ENCODE measurements around the gene NUDCD3.

Gene NUDCD3

GRCh38 chr7:44336491-44336890 is 154.0 kb downstream of the NUDCD3 start:
- H3K9me3 ChIP-seq (ENCODE audit: low read depth, low read length) = no peaks in the 10 kb centered on the region
- DNase-seq (ENCODE audit: low read depth, low spot score) = no peak
- no peak overlapping the region for H3K4me3 ChIP-seq
- H3K9ac ChIP-seq (ENCODE audit: insufficient read length) = no peak overlapping the region
- H3K27ac ChIP-seq = no peak overlapping the region
- TF ChIP-seq EZH2 (IDR thresholded peaks at IDR 0.05) = no peak
- no peak for TF ChIP-seq FOXP2 (optimal IDR thresholded peaks at IDR 0.05; ENCODE audit: control extremely low read depth, extremely low read length, insufficient read depth)
- TF ChIP-seq POLR2AphosphoS5 (IDR thresholded peaks at IDR 0.05; ENCODE audit: borderline replicate concordance, low read depth, low read length) = no peak
- no peaks in the 10 kb centered on the region for H3K36me3 ChIP-seq (ENCODE audit: insufficient read depth, low read length)

- Histone ChIP-seq H3K4me3 (no peak overlapping the region), H3K36me3 (ENCODE audit: insufficient read depth, low read length) (no peaks in the 10 kb centered on the region), H3K27ac (no peak overlapping the region), H3K9me3 (ENCODE audit: low read depth, low read length) (no peaks in the 10 kb centered on the region), H3K9ac (ENCODE audit: insufficient read length) (no peak overlapping the region)
- TF ChIP-seq FOXP2 (optimal IDR thresholded peaks at IDR 0.05; ENCODE audit: control extremely low read depth, extremely low read length, insufficient read depth) (no peak), EZH2 (IDR thresholded peaks at IDR 0.05) (no peak), POLR2AphosphoS5 (IDR thresholded peaks at IDR 0.05; ENCODE audit: borderline replicate concordance, low read depth, low read length) (no peak)
- DNase-seq (ENCODE audit: low read depth, low spot score) = no peak
Measured at GRCh38 chr7:44335184-44335583, 155.3 kb downstream of the NUDCD3 start.

- Histone ChIP-seq H3K4me3 (peak overlapping the region; percentile 68), H3K27ac (peak overlapping the region; percentile 89), H3K9me3 (ENCODE audit: low read depth, low read length) (no peaks in the 10 kb centered on the region), H3K36me3 (ENCODE audit: insufficient read depth, low read length) (no peaks in the 10 kb centered on the region), H3K9ac (ENCODE audit: insufficient read length) (no peak overlapping the region)
- DNase-seq (ENCODE audit: low read depth, low spot score) = no peak
- TF ChIP-seq FOXP2 (optimal IDR thresholded peaks at IDR 0.05; ENCODE audit: control extremely low read depth, extremely low read length, insufficient read depth) = no peak
Measured at GRCh38 chr7:44334734-44335097, 155.7 kb downstream of the NUDCD3 start.

- Histone ChIP-seq H3K27ac (peak overlapping the region; percentile 89), H3K4me3 (peak overlapping the region; percentile 68), H3K9me3 (ENCODE audit: low read depth, low read length) (no peaks in the 10 kb centered on the region), H3K9ac (ENCODE audit: insufficient read length) (no peak overlapping the region), H3K36me3 (ENCODE audit: insufficient read depth, low read length) (no peaks in the 10 kb centered on the region)
- DNase-seq (ENCODE audit: low read depth, low spot score) = peak; percentile 76
- TF ChIP-seq POLR2AphosphoS5 (IDR thresholded peaks at IDR 0.05; ENCODE audit: borderline replicate concordance, low read depth, low read length) (0 out of 2 replicates have a peak, but pooled peaks have one; percentile 29), EZH2 (IDR thresholded peaks at IDR 0.05) (no peak)
Measured at GRCh38 chr7:44333911-44334733, 156.3 kb downstream of the NUDCD3 start.

GRCh38 chr7:44331682-44332081 is 158.8 kb downstream of the NUDCD3 start:
- H3K36me3 ChIP-seq (ENCODE audit: insufficient read depth, low read length) = no peaks in the 10 kb centered on the region
- TF ChIP-seq EZH2 (IDR thresholded peaks at IDR 0.05) (no peak), FOXP2 (optimal IDR thresholded peaks at IDR 0.05; ENCODE audit: control extremely low read depth, extremely low read length, insufficient read depth) (no peak), POLR2AphosphoS5 (IDR thresholded peaks at IDR 0.05; ENCODE audit: borderline replicate concordance, low read depth, low read length) (no peak)
- no peaks in the 10 kb centered on the region for H3K9me3 ChIP-seq (ENCODE audit: low read depth, low read length)
- H3K27ac ChIP-seq = no peak overlapping the region
- no peak overlapping the region for H3K4me3 ChIP-seq
- no peak for DNase-seq (ENCODE audit: low read depth, low spot score)
- no peak overlapping the region for H3K9ac ChIP-seq (ENCODE audit: insufficient read length)

- Histone ChIP-seq H3K9ac (ENCODE audit: insufficient read length) (no peak overlapping the region), H3K36me3 (ENCODE audit: insufficient read depth, low read length) (no peaks in the 10 kb centered on the region), H3K27ac (no peak overlapping the region), H3K4me3 (no peak overlapping the region), H3K9me3 (ENCODE audit: low read depth, low read length) (no peaks in the 10 kb centered on the region)
- DNase-seq (ENCODE audit: low read depth, low spot score) = no peak
- TF ChIP-seq EZH2 (IDR thresholded peaks at IDR 0.05) (no peak), POLR2AphosphoS5 (IDR thresholded peaks at IDR 0.05; ENCODE audit: borderline replicate concordance, low read depth, low read length) (no peak), FOXP2 (optimal IDR thresholded peaks at IDR 0.05; ENCODE audit: control extremely low read depth, extremely low read length, insufficient read depth) (no peak)
Measured at GRCh38 chr7:44330331-44330730, 160.1 kb downstream of the NUDCD3 start.

GRCh38 chr7:44329888-44330287 is 160.6 kb downstream of the NUDCD3 start:
- TF ChIP-seq FOXP2 (optimal IDR thresholded peaks at IDR 0.05; ENCODE audit: control extremely low read depth, extremely low read length, insufficient read depth) (no peak), POLR2AphosphoS5 (IDR thresholded peaks at IDR 0.05; ENCODE audit: borderline replicate concordance, low read depth, low read length) (no peak), EZH2 (IDR thresholded peaks at IDR 0.05) (no peak)
- Histone ChIP-seq H3K9me3 (ENCODE audit: low read depth, low read length) (no peaks in the 10 kb centered on the region), H3K36me3 (ENCODE audit: insufficient read depth, low read length) (no peaks in the 10 kb centered on the region), H3K9ac (ENCODE audit: insufficient read length) (no peak overlapping the region), H3K4me3 (no peak overlapping the region), H3K27ac (no peak overlapping the region)
- DNase-seq (ENCODE audit: low read depth, low spot score) = no peak
